Urinary bladder (tissue), 4 donors: Measurements from ENCODE around the gene PLEKHM3. TPM values are rescaled to one million over a fixed set of nuclear protein-coding genes. Genes with fewer than 3 reads are reported as not detected.

Experiments used
- DNase-seq: peaks from one replicate; pipeline ENCODE4 v3.0.0-alpha.2; 2015; ENCODE audit errors: extremely low spot score
- H3K27ac ChIP-seq: one replicate; pipeline ENCODE4 v1.5.1; 2013; ENCODE audit warnings: low read depth, mild to moderate bottlenecking, moderate library complexity
- H3K36me3 ChIP-seq: one replicate; pipeline ENCODE4 v1.6.1; 2013; ENCODE audit warnings: mild to moderate bottlenecking, moderate library complexity; ENCODE audit not compliant: insufficient read depth
- H3K4me1 ChIP-seq: one replicate; pipeline ENCODE4 v1.6.1; 2013; ENCODE audit warnings: mild to moderate bottlenecking, moderate library complexity; ENCODE audit not compliant: insufficient read depth
- H3K4me3 ChIP-seq: one replicate; pipeline ENCODE4 v1.5.1; 2013; ENCODE audit warnings: low read depth, low read length
- WGBS: extraction: QIAGEN DNeasy Blood & Tissue Kit; methylation state at CpG from one replicate; pipeline ENCODE4 v1.1.7; 2013; 5-methylcytosine and 5-hydroxymethylcytosine counted together
- polyA plus RNA-seq: library from polyadenylated mRNA; stranded (reverse); fragments of 200-250 nt; gene quantifications from one replicate; pipeline ENCODE4 v1.2.3, GENCODE V29; 2013
- small RNA-seq: library from RNA; depleted of rRNA; stranded (forward); fragments of <200 nt; gene quantifications from one replicate; pipeline ENCODE3, GENCODE V24; 2014
- total RNA-seq: library from RNA; depleted of rRNA; stranded (reverse); fragments of >200 nt; gene quantifications from one replicate; pipeline ENCODE4 v1.2.3, GENCODE V29; 2014
- donor health status: healthy with polysubstance abuse.
- donor health status: healthy.

Gene PLEKHM3
- total and polyA plus RNA-seq, 2 donors = 5.7 to 30.1 TPM

- no peak for DNase-seq
- no peaks in the 10 kb centered on the region for H3K4me1 ChIP-seq
- no peak overlapping the region for H3K27ac ChIP-seq
- WGBS = 81% methylated on average over 4 of the region's 4 CpGs
- H3K36me3 ChIP-seq = no peaks in the 10 kb centered on the region
- H3K4me3 ChIP-seq = no peak overlapping the region
These were observed 246.9 kb downstream of the PLEKHM3 start for GRCh38 chr2:207778298-207778882.

- Histone ChIP-seq H3K4me3 (no peak overlapping the region), H3K27ac (no peak overlapping the region), H3K4me1 (no peaks in the 10 kb centered on the region), H3K36me3 (no peaks in the 10 kb centered on the region)
- DNase-seq = no peak
- WGBS = 92% methylated on average over 6 of the region's 6 CpGs
These were observed 248.2 kb downstream of the PLEKHM3 start for GRCh38 chr2:207777124-207777523.

- Histone ChIP-seq H3K36me3 (no peaks in the 10 kb centered on the region), H3K4me1 (peaks cover 2% of the 10 kb centered on the region), H3K27ac (no peak overlapping the region), H3K4me3 (no peak overlapping the region)
- WGBS = 81% methylated on average over 3 of the region's 3 CpGs
- DNase-seq = no peak
These were observed 249.9 kb downstream of the PLEKHM3 start for GRCh38 chr2:207775473-207775872.

GRCh38 chr2:207772844-207773205 is 252.5 kb downstream of the PLEKHM3 start:
- no peak for DNase-seq
- WGBS = 87% methylated on average over 13 of the region's 13 CpGs

GRCh38 chr2:207772081-207772843 is 253.1 kb downstream of the PLEKHM3 start:
- Histone ChIP-seq H3K4me1 (peaks cover 2% of the 10 kb centered on the region), H3K27ac (no peak overlapping the region), H3K36me3 (no peaks in the 10 kb centered on the region), H3K4me3 (no peak overlapping the region)
- DNase-seq = no peak
- 66% methylated on average over 13 of the region's 13 CpGs for WGBS

More at GRCh38 chr2:207772844-207773205, 252.5 kb downstream of the PLEKHM3 start:
- no peaks in the 10 kb centered on the region for H3K36me3 ChIP-seq
- no peak overlapping the region for H3K27ac ChIP-seq
- H3K4me1 ChIP-seq = peaks cover 2% of the 10 kb centered on the region
- no peak overlapping the region for H3K4me3 ChIP-seq

GRCh38 chr2:207771421-207771820 is 253.9 kb downstream of the PLEKHM3 start:
- H3K4me3 ChIP-seq = no peak overlapping the region
- WGBS = 82% methylated on average over 14 of the region's 14 CpGs
- H3K36me3 ChIP-seq = no peaks in the 10 kb centered on the region
- no peak overlapping the region for H3K27ac ChIP-seq
- no peak for DNase-seq
- peaks cover 2% of the 10 kb centered on the region for H3K4me1 ChIP-seq

Small RNAs within 50 kb of the gene (small RNA-seq; reads per million reads assigned to genes)
- not detected for gene RNA5SP116
- not detected for gene RNU6-360P

Other genes starting within 250 kb of the PLEKHM3 start
- 0.95 TPM for gene CRYGD, start 99.0 kb upstream of the PLEKHM3 start, total RNA-seq
- not detected for gene CRYGD, start 99.0 kb upstream of the PLEKHM3 start, polyA plus RNA-seq
- gene CRYGC, start 104.3 kb upstream of the PLEKHM3 start, total RNA-seq = not detected
- gene CRYGC, start 104.3 kb upstream of the PLEKHM3 start, polyA plus RNA-seq = not detected
- gene CRYGB, start 120.6 kb upstream of the PLEKHM3 start, total RNA-seq = not detected
- not detected for gene CRYGB, start 120.6 kb upstream of the PLEKHM3 start, polyA plus RNA-seq
- not detected for gene CRYGA, start 138.1 kb upstream of the PLEKHM3 start, total RNA-seq
- not detected for gene CRYGA, start 138.1 kb upstream of the PLEKHM3 start, polyA plus RNA-seq
- gene C2orf80, start 164.5 kb upstream of the PLEKHM3 start, total RNA-seq = 0.37 TPM
- gene C2orf80, start 164.5 kb upstream of the PLEKHM3 start, polyA plus RNA-seq = not detected
- gene IDH1, start 229.5 kb upstream of the PLEKHM3 start, total RNA-seq = 268 TPM
- gene IDH1, start 229.5 kb upstream of the PLEKHM3 start, polyA plus RNA-seq = 88.4 TPM
- 57.5 TPM for gene PIKFYVE, start 240.7 kb upstream of the PLEKHM3 start, total RNA-seq
- gene PIKFYVE, start 240.7 kb upstream of the PLEKHM3 start, polyA plus RNA-seq = 9.8 TPM